GM19372 (cell line): ENCODE measurements around the gene ECEL1.

Experiments
- ATAC-seq: cut with Tn5 transposase; IDR thresholded peaks from one replicate; pipeline ENCODE4 v1.9.1; 2021; ENCODE audit warnings: mild to moderate bottlenecking, low read depth, moderate library complexity; ENCODE audit not compliant: unreplicated experiment

ECEL1 gene

GRCh38 chr2:232501331-232501771 is 13.7 kb upstream of the ECEL1 start:
- no peak for ATAC-seq

GRCh38 chr2:232498452-232498851 is 10.8 kb upstream of the ECEL1 start:
- ATAC-seq: no peak

- no peak for ATAC-seq
Observed at GRCh38 chr2:232497348-232497747, 9.7 kb upstream of the ECEL1 start.

GRCh38 chr2:232496501-232497270 is 9.1 kb upstream of the ECEL1 start:
- ATAC-seq: no peak

- ATAC-seq: no peak
Observed at GRCh38 chr2:232495292-232495691, 7.7 kb upstream of the ECEL1 start.

GRCh38 chr2:232494542-232494941 is 6.9 kb upstream of the ECEL1 start:
- ATAC-seq: no peak

- ATAC-seq: no peak
Observed at GRCh38 chr2:232493701-232494474, 6.3 kb upstream of the ECEL1 start.

GRCh38 chr2:232492963-232493700 is 5.5 kb upstream of the ECEL1 start:
- no peak for ATAC-seq

- no peak for ATAC-seq
Observed at GRCh38 chr2:232492236-232492848, 4.7 kb upstream of the ECEL1 start.

- ATAC-seq: no peak
Observed at GRCh38 chr2:232491139-232491780, 3.6 kb upstream of the ECEL1 start.

- no peak for ATAC-seq
Observed at GRCh38 chr2:232490221-232491138, 2.8 kb upstream of the ECEL1 start.

GRCh38 chr2:232489516-232490220 is 2.0 kb upstream of the ECEL1 start:
- ATAC-seq: no peak

- ATAC-seq: no peak
Observed at GRCh38 chr2:232488721-232489300, 1.2 kb upstream of the ECEL1 start.

- no peak for ATAC-seq
Observed at GRCh38 chr2:232488097-232488711, 570 bp upstream of the ECEL1 start.

- ATAC-seq: no peak
Observed at GRCh38 chr2:232486558-232487384, 863 bp downstream of the ECEL1 start.

- no peak for ATAC-seq
Observed at GRCh38 chr2:232485757-232486557, 1.7 kb downstream of the ECEL1 start.
